Glutamatergic neuron (in vitro differentiated cells): ENCODE results near the gene ADCYAP1. TPM values are rescaled to one million over a fixed set of nuclear protein-coding genes. Genes with fewer than 3 reads are reported as not detected.

Experiments used
- DNase-seq: peaks from one replicate; pipeline ENCODE4 v3.0.0; 2022
- H3K27ac Mint-ChIP-seq: one replicate; pipeline ENCODE4 v1.8.0; 2020; ENCODE audit warnings: mild to moderate bottlenecking, mixed read lengths, inconsistent platforms; ENCODE audit not compliant: unreplicated experiment
- H3K27me3 Mint-ChIP-seq: one replicate; pipeline ENCODE4 v1.8.0; 2020; ENCODE audit warnings: mild to moderate bottlenecking, moderate library complexity, mixed read lengths, inconsistent platforms; ENCODE audit not compliant: unreplicated experiment
- H3K36me3 Mint-ChIP-seq: one replicate; pipeline ENCODE4 v1.8.0; 2020; ENCODE audit warnings: mild to moderate bottlenecking, mixed read lengths, inconsistent platforms; ENCODE audit not compliant: unreplicated experiment
- H3K4me1 Mint-ChIP-seq: one replicate; pipeline ENCODE4 v1.8.0; 2020; ENCODE audit warnings: mild to moderate bottlenecking, low read depth, mixed read lengths, inconsistent platforms; ENCODE audit not compliant: unreplicated experiment
- H3K4me3 Mint-ChIP-seq: one replicate; pipeline ENCODE4 v1.8.0; 2020; ENCODE audit warnings: mild to moderate bottlenecking, mixed read lengths, inconsistent platforms; ENCODE audit not compliant: unreplicated experiment
- H3K9me3 Mint-ChIP-seq: one replicate; pipeline ENCODE4 v1.8.0; 2020; ENCODE audit warnings: mild to moderate bottlenecking, moderate library complexity, mixed read lengths, inconsistent platforms; ENCODE audit not compliant: unreplicated experiment
- CTCF ChIP-seq: fragments of 200-600 bp; sonication (generic); IDR thresholded peaks from one replicate; pipeline ENCODE4 v1.5.0; 2021; ENCODE audit not compliant: partially characterized antibody, unreplicated experiment
- total RNA-seq: library from RNA; stranded (reverse); fragmentation: NEBNext Ultra II Directional; extraction: Animal tissue kit (Norgen Biotek cat#: 25700); gene quantifications from one replicate; pipeline ENCODE4 v1.2.1, GENCODE V29; 2021; ENCODE audit not compliant: unreplicated experiment

ADCYAP1 gene
- total RNA-seq, 1 donor from 2014 or later: 16.9 TPM

GRCh38 chr18:934518-935133 is 30.0 kb downstream of the ADCYAP1 start:
- Mint-ChIP-seq H3K27ac (no peak overlapping the region), H3K9me3 (peaks cover 2% of the 10 kb centered on the region), H3K27me3 (no peaks in the 10 kb centered on the region), H3K36me3 (no peaks in the 10 kb centered on the region), H3K4me1 (peaks cover 1% of the 10 kb centered on the region), H3K4me3 (no peak overlapping the region)
- no peak for DNase-seq
- TF ChIP-seq CTCF: no peak

GRCh38 chr18:936941-937340 is 32.3 kb downstream of the ADCYAP1 start:
- Mint-ChIP-seq H3K4me3 (no peak overlapping the region), H3K27me3 (no peaks in the 10 kb centered on the region), H3K9me3 (peaks cover 2% of the 10 kb centered on the region), H3K27ac (no peak overlapping the region), H3K4me1 (peaks cover 1% of the 10 kb centered on the region), H3K36me3 (no peaks in the 10 kb centered on the region)
- TF ChIP-seq CTCF: no peak
- DNase-seq: no peak

- no peak for DNase-seq
- H3K4me1 Mint-ChIP-seq: peaks cover 1% of the 10 kb centered on the region
- peaks cover 2% of the 10 kb centered on the region for H3K9me3 Mint-ChIP-seq
- TF ChIP-seq CTCF: no peak
- H3K27ac Mint-ChIP-seq: no peak overlapping the region
- H3K4me3 Mint-ChIP-seq: no peak overlapping the region
- H3K27me3 Mint-ChIP-seq: no peaks in the 10 kb centered on the region
- H3K36me3 Mint-ChIP-seq: no peaks in the 10 kb centered on the region
Measured at GRCh38 chr18:939166-939565, 34.5 kb downstream of the ADCYAP1 start.

GRCh38 chr18:939958-940357 is 35.3 kb downstream of the ADCYAP1 start:
- Mint-ChIP-seq H3K36me3 (no peaks in the 10 kb centered on the region), H3K27me3 (no peaks in the 10 kb centered on the region), H3K27ac (no peak overlapping the region), H3K4me3 (no peak overlapping the region), H3K4me1 (no peaks in the 10 kb centered on the region), H3K9me3 (peaks cover 2% of the 10 kb centered on the region)
- no peak for TF ChIP-seq CTCF
- no peak for DNase-seq

- Mint-ChIP-seq H3K9me3 (no peaks in the 10 kb centered on the region), H3K27ac (no peak overlapping the region), H3K36me3 (no peaks in the 10 kb centered on the region), H3K4me3 (no peak overlapping the region), H3K27me3 (no peaks in the 10 kb centered on the region), H3K4me1 (no peaks in the 10 kb centered on the region)
- no peak for DNase-seq
- TF ChIP-seq CTCF: no peak
Measured at GRCh38 chr18:941331-941730, 36.7 kb downstream of the ADCYAP1 start.
